Measurements from ENCODE around the gene MBOAT7. TPM values are rescaled to one million over a fixed set of nuclear protein-coding genes. Genes with fewer than 3 reads are reported as not detected.
"Not testable (repeated sequence)": the region's sequence is repeated elsewhere in the genome, so short reads cannot be mapped to it uniquely, and the experiment has no call there.

Gene MBOAT7
- polyA plus RNA-seq, 1 experiment: 45.1 TPM

DNA sequence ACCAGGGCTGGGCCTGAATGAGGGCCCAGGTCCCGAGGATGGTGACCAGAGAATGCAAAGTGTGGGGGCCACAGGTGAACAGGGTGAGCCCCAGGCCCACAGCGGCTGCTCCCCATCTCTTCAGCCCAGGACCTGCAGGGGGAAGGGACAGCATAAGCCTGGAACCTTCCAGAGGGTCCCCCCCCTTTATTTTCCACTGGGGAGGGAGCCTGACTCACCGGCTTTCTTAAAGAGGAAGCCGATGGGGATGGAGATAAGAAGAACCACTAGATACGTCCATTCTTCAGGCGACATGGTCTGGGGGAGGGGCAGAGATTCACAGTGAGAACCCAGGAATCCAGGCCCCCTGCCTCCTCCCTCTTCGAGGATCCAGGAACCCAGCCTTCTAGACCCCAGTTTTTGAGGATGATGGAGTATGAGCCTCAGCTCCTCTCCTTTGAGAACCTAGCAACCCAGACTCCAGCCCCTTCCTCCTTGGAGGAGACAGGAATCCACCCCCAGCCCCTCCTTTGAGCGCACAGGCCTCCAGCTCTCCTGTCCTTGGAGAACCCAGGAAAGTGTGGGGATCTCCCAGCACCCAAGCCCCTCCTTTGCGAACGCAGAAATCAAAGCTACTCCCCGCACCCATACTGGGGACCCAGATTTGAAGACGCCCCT is 1.0 kb downstream of the MBOAT7 start:
- no peak for DNase-seq (ENCODE audit: low read depth, low spot score)
- Histone ChIP-seq H3K4me3 (ENCODE audit: low read depth, low read length) (peak overlapping the region; percentile 77), H3K9me3 (ENCODE audit: control insufficient read depth, insufficient read depth, low read length) (no peaks in the 10 kb centered on the region), H3K27ac (ENCODE audit: low read depth, low read length) (peak overlapping the region; percentile 39), H3K27me3 (ENCODE audit: control insufficient read depth, insufficient read depth, low read length) (no peaks in the 10 kb centered on the region)
- ChIA-PET POLR2A (interaction anchor here (1.4 to 3.4 kb wide), 5 partner anchors 13 to 285 kb away, joined by 5 to 35 read pairs (median 23); partner anchors contain the start of genes CDC42EP5, CNOT3, LENG1 and RPS9), CTCF (interaction anchor here (0.6 to 1.7 kb wide), 5 partner anchors 18 to 796 kb away, joined by 3 to 7 read pairs (median 5); no protein-coding TSS in a partner anchor)
- TF ChIP-seq, protein P1, sequence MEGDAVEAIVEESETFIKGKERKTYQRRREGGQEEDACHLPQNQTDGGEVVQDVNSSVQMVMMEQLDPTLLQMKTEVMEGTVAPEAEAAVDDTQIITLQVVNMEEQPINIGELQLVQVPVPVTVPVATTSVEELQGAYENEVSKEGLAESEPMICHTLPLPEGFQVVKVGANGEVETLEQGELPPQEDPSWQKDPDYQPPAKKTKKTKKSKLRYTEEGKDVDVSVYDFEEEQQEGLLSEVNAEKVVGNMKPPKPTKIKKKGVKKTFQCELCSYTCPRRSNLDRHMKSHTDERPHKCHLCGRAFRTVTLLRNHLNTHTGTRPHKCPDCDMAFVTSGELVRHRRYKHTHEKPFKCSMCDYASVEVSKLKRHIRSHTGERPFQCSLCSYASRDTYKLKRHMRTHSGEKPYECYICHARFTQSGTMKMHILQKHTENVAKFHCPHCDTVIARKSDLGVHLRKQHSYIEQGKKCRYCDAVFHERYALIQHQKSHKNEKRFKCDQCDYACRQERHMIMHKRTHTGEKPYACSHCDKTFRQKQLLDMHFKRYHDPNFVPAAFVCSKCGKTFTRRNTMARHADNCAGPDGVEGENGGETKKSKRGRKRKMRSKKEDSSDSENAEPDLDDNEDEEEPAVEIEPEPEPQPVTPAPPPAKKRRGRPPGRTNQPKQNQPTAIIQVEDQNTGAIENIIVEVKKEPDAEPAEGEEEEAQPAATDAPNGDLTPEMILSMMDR (IDR thresholded peaks at IDR 0.05; ENCODE audit: low read depth, low read length): no peak

DNA sequence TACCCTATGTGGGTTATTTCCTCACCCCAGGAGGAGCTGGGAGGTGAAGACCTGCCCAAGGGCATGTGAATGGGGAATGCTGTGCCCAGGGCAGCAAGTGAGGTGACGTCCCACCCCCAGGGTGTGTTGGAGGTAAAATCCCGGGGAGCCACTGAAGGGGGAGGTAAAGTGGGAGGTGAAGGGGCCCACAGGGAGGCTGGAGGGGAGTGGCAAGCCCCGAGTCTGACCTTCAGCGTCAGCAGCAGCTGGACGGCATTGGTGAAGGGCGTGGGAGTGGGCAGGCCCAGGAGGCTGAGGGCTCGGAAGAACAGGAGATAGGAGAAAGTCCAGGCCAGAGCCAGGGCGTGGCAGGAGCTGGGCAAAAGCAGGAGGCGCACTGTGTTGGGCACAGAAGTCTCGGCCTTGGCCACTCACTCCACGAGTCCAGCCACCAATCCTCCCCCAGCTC is 2.4 kb downstream of the MBOAT7 start:
- no peaks in the 10 kb centered on the region for H3K27me3 ChIP-seq (ENCODE audit: control insufficient read depth, insufficient read depth, low read length)
- DNase-seq (ENCODE audit: low read depth, low spot score): no peak
- H3K9me3 ChIP-seq (ENCODE audit: control insufficient read depth, insufficient read depth, low read length): no peaks in the 10 kb centered on the region
- ChIA-PET POLR2A (no interaction called here), CTCF (no interaction called here)
- no peak overlapping the region for H3K27ac ChIP-seq (ENCODE audit: low read depth, low read length)
- H3K4me3 ChIP-seq (ENCODE audit: low read depth, low read length): no peak overlapping the region
- TF ChIP-seq, protein P1 (IDR thresholded peaks at IDR 0.05; ENCODE audit: low read depth, low read length): no peak

DNA sequence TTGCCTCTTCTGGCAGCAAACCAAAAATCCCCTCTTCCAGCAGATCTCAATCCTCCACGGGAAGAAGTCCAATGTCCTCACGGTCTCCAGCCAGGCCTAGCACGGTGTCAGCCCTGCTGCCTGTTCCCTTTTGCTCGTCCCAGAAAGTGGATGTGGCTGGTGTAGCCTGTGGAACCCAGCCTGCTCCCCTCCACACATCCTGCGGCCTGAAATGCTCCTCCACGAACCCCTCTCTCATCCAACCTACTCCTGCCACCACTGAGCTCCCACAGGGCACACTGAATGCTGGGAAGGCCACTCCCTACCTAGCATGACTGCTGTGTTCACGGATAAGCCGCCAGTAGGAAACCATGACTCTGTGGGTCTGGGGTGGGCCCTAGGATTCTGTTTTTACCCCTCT is 3.0 kb downstream of the MBOAT7 start:
- Histone ChIP-seq H3K4me3 (ENCODE audit: low read depth, low read length) (no peak overlapping the region), H3K27me3 (ENCODE audit: control insufficient read depth, insufficient read depth, low read length) (no peaks in the 10 kb centered on the region), H3K27ac (ENCODE audit: low read depth, low read length) (no peak overlapping the region), H3K9me3 (ENCODE audit: control insufficient read depth, insufficient read depth, low read length) (no peaks in the 10 kb centered on the region)
- CTCF ChIA-PET: no interaction called here
- TF ChIP-seq, protein P1 (IDR thresholded peaks at IDR 0.05; ENCODE audit: low read depth, low read length): no peak
- POLR2A ChIA-PET: no interaction called here
- no peak for DNase-seq (ENCODE audit: low read depth, low spot score)

DNA sequence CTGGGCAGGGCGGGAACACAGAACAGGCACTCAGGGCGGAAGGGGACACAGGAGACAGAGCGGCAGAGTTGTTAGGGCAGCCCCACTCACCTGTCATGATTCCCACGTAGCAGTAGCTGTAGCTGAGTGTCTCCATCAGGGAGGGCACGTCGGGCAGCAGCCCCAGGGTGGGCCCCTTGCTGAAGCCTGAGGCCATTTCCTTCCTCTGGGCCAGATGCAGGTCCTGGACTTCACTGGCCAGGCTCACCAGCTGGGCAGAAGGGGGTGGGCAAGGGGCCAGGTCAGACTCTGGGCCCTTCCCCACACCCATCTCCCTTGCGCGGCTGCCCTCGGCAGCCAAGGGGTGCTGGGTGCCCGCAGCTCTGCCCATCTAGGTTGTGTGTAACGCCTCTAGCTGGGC is 5.9 kb downstream of the MBOAT7 start:
- Histone ChIP-seq H3K27me3 (ENCODE audit: control insufficient read depth, insufficient read depth, low read length) (no peaks in the 10 kb centered on the region), H3K9me3 (ENCODE audit: control insufficient read depth, insufficient read depth, low read length) (no peaks in the 10 kb centered on the region), H3K4me3 (ENCODE audit: low read depth, low read length) (no peak overlapping the region), H3K27ac (ENCODE audit: low read depth, low read length) (peak overlapping the region; percentile 11)
- TF ChIP-seq, protein P1 (IDR thresholded peaks at IDR 0.05; ENCODE audit: low read depth, low read length): no peak
- CTCF ChIA-PET: no interaction called here
- POLR2A ChIA-PET: no interaction called here
- no peak for DNase-seq (ENCODE audit: low read depth, low spot score)

DNA sequence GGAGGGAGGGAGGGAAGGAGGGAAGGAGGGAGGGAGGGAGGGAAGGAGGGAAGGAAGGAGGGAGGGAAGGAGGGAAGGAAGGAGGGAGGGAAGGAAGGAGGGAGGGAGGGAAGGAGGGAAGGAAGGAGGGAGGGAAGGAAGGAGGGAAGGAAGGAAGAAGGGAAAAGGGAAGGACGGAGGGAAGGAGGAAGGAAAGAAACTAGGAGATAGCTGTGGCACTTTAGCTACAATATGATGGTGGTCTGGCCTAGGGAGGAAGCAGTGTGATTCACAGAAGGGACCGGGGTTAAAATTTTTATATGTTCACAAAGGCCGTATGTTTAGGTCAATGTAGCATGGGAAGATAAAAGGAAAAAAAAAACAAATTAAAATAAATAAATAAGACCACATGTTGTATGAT is 7.5 kb downstream of the MBOAT7 start:
- H3K4me3 ChIP-seq (ENCODE audit: low read depth, low read length); DNase-seq (ENCODE audit: low read depth, low spot score); H3K27me3 ChIP-seq (ENCODE audit: control insufficient read depth, insufficient read depth, low read length); H3K27ac ChIP-seq (ENCODE audit: low read depth, low read length); POLR2A ChIA-PET; H3K9me3 ChIP-seq (ENCODE audit: control insufficient read depth, insufficient read depth, low read length): not testable (repeated sequence)
- CTCF ChIA-PET: interaction anchor here (1.8 kb wide), 1 partner anchor 13 kb away, joined by 6 read pairs; no protein-coding TSS in a partner anchor

Data from AG04450 (cell line).